Activated gamma-delta T cell treated with anti-CD3 and anti-CD28 coated beads, Interleukin-2, amount 50 U/mL, for 16 hours (primary cell): ENCODE results near the gene BAG1.

ENCODE experiments used
- DNase-seq: peaks from one replicate; pipeline ENCODE4 v3.0.0-alpha.2; 2020; ENCODE audit warnings: low read depth

The BAG1 gene

DNA sequence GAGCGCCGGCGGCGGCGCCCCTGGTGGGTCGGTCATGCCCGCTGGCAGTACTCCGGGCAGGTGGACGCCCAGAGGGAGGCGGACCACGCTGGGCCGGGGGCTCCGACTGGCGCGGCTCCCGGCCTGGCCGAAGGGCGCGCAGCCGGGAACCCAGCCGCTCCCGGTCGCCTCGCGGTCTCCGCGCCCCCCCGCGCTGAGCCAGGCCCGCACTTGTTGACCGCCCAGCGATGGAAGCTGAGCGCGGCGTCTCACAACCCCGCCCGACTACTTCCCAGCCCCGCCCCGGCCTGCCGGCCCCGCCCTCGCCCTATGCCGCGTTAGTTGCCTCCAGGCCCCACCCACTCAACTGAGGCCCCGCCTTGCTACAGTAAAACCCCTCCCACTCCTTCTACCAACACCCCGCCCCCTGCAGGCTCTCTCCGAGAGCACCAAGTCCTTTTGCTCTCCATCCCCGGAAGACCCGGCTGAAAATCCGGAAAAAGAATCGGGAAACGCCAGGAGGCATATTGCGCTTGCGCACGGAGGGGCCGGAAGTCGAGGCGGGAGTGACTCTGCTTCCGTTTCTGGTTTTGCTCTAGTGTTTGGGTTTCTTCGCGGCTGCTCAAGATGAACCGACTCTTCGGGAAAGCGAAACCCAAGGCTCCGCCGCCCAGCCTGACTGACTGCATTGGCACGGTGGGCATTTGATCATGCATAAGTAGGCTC lies at the start of gene BAG1, which contains the start of gene CHMP5:
BAG1 (minus strand) TSS at position 236 of the 705 bp plus-strand sequence.
CHMP5 (plus strand) TSS at position 577 of the 705 bp plus-strand sequence; CDS start at position 607, 30 bp downstream.
- DNase-seq, result peak; percentile 100

DNA sequence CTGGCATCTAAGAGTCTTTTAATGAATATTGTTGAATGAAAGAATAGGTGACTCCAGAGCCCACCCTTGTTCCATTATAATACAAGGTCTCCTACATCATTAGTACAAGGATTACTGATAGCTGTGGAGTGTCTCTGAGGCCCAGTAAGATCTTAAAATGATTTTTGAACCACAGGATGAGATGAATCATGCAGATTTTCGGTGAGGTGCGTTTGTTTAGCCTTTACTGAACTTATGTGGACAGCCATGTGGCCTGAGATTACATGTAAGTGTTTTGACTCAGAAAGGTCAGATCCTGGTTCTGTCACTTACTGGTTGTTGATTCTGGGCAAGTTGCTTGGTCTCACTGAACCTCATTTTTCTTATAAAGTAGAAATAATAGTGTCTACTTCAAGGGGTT lies 47.4 kb upstream of the BAG1 start:
- DNase-seq, result no peak

- DNase-seq, result no peak
Measured at GRCh38 chr9:33310748-33311147, 46.2 kb upstream of the BAG1 start.

DNA sequence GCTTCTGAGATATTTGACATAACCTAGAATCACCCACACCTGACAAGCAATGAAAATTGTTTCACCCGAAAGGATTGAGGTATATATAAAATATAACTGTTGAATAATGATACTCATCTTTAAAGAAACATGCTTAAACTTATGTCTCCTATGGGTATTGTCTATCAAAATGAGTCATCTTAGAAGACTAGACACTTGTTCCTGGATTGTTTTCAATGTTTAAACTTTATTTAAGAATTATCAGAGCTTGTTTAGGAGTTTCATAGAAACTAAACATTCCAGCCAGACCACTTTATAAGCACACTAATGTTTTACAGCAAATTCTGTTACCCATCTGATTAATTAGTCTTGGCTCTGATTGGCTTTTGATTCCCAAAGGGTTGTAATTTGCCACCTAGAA lies 45.4 kb upstream of the BAG1 start:
- no peak for DNase-seq

DNA sequence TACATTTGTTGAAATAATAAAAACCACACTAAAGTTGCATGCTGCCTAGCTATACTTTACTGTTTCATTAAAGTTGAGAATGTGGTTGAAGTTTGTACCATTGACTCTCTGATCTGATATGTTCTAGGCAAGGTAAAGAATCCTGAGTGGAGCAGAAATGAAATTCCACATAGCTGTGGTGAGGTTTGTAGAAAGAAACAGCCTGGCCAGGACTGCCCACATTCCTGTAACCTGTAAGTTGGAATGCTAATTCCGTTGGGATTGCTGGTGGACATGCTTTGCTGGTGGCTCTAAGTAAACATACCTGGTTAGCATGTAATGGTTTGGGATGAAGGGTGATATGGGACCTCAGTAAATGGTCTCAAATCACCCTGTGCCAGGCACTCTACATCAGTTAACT lies 42.6 kb upstream of the BAG1 start:
- no peak for DNase-seq

GRCh38 chr9:33306037-33306436 lies 41.5 kb upstream of the BAG1 start:
- DNase-seq, result no peak

- no peak for DNase-seq
Measured at GRCh38 chr9:33304362-33304761, 39.9 kb upstream of the BAG1 start.

DNA sequence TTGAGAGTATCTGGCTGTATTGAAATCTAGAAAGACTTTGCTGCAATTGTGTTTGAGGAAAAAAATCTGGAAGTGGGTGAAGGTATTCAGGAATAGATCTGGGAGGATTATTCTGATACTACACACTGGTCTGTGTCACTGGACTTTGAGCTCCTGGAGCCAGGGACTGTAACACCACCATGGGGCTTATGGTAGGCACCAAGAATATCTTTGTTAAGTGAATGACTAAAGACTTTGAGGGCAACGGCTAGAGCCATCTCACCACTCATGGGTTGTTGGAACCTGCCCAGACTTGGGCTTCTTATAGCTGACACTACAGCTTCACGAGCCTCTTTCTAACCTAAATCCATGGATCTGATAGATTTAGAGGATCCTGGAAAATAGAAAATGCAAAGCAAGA lies 36.0 kb upstream of the BAG1 start:
- DNase-seq, result no peak

DNA sequence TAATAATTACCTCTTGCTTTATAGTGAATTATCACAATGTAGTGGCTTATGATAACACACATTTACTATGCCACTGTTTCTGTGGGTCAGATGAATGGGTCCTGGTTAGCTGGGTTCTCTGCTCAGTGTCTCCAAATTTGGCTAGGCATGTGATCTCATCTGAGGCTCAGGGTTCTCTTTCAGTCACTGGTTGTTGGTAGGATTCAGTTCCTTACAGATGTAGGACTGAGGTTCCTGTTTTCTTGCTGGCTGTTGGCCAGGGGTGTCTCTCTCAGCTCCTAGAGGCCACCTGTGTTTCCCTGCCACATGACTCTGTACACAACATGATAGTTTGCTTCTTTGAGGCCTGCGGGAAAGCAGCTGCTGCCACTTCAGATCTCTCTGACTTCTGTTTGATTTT lies 32.9 kb upstream of the BAG1 start:
- DNase-seq, result no peak

GRCh38 chr9:33295571-33295970 lies 31.1 kb upstream of the BAG1 start:
- no peak for DNase-seq

DNA sequence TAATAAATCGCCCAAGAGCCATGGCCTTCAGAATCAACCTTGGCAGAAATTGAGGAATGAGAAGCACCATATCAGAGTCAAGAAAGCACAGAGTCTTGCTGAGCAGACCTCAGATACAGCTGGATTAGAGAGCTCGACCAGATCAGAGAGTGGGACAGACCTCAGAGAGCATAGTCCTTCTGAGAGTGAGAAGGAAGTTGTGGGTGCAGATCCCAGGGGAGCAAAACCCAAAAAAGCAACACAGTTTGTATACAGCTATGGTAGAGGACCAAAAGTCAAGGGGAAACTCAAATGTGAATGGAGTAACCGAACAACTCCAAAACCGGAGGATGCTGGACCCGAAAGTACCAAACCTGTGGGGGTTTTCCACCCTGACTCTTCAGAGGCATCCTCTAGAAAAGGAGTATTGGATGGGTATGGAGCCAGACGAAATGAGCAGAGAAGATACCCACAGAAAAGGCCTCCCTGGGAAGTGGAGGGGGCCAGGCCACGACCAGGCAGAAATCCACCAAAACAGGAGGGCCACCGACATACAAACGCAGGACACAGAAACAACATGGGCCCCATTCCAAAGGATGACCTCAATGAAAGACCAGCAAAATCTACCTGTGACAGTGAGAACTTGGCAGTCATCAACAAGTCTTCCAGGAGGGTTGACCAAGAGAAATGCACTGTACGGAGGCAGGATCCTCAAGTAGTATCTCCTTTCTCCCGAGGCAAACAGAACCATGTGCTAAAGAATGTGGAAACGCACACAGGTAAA lies 30.3 kb upstream of the BAG1 start:
- no peak for DNase-seq

GRCh38 chr9:33293782-33294181 lies 29.3 kb upstream of the BAG1 start:
- DNase-seq, result no peak

GRCh38 chr9:33291901-33292300 lies 27.4 kb upstream of the BAG1 start:
- DNase-seq, result no peak

DNA sequence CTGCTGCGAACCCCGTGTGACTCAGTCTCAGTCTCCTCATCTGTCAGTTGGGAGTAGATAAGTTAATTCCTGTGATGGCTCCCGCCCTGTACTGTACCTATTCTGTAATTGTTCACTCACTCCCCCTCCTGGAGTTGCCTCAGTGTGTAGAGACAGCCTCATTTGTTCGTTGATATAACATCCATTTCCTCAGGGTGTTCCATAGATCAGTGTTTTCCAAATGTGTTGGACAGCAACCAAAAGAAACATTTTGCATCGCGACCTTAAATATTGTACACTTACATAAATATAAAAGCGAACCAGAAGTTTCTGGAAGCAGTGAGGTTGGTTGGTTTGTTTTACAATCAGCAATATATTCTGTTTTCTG lies 26.5 kb upstream of the BAG1 start:
- DNase-seq, result no peak

DNA sequence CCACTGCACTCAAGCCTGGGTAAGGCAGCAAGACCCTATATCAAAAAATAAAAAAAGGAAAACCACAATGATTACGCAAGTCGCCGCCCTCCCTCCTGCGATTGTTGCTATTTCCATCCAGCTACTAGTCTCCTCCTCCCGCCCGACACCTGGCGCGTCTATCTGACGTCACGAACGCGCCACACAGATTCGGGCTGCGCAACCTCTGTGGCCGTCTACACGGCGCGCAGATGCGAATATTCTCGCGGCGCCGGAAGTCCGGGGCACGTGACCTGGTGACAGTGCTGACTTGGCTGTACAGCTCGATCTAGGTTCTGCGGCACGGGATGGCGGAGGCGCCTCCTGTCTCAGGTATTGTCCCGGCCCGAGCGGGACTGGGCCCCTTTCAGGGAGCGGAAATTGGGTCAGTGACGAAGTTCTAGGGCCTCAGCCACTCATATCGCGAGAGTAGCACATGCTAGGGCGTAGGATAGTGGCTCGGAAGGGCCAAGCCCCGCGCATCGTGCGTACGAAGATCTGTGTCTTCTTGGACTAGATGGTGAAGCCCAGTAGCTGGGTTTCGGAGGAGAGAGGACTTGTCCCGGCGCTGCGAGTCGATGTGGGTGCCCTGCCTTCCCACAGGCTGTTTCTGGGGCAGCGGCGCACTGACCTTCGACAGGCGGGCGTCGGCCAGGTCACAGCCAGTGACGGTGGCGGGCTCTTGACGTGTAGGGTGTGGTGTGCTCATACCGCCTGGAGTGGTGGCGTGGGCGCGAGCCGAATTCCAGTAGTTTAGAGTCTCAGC lies 25.9 kb upstream of the BAG1 start, which contains the start of gene NFX1:
NFX1 (plus strand) TSS at position 270 of the 784 bp plus-strand sequence; CDS start at position 327, 57 bp downstream.
- DNase-seq, result peak; percentile 97

DNA sequence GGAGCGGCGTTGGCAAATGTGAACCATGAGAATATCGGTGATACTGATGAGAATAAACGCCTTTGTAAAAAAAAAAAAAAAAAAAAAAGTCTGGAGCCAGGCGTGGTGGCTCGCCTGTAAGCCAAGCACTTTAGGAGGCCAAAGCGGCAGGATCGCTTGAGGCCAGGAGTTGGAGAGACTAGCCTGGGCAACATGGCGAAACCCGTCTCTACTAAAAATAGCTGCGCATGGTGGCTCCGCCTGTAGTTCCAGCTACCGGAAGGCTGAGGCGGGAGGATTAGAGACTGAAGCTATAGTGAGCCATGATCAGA lies 25.4 kb upstream of the BAG1 start:
- DNase-seq, result no peak

- DNase-seq, result no peak
Measured at GRCh38 chr9:33289496-33289895, 25.0 kb upstream of the BAG1 start.

GRCh38 chr9:33288828-33289483 lies 24.4 kb upstream of the BAG1 start:
- DNase-seq, result no peak

DNA sequence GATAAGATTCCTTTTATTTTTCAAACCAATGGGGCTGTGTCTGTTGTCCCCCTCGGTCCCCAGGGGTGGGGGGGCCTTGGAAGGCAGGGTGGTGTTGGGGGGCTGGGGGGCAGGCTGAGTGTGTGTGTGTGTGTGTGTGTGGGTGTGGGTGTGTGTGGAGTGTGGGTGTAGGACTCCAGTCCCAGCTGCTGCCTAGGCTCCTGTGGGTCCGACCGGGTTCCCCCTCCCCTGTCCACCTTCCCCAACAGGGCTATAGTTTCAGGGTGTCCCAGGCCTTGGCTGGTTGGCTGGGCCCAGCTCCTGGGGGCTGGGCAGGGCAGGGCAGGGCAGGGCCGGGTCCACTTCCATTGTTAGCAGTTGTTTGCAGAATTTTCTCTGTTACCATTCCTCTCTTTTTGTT lies 23.7 kb upstream of the BAG1 start:
- DNase-seq, result no peak

GRCh38 chr9:33287087-33287490 lies 22.6 kb upstream of the BAG1 start:
- DNase-seq, result peak; percentile 27

- DNase-seq, result no peak
Measured at GRCh38 chr9:33285502-33285901, 21.0 kb upstream of the BAG1 start.

DNA sequence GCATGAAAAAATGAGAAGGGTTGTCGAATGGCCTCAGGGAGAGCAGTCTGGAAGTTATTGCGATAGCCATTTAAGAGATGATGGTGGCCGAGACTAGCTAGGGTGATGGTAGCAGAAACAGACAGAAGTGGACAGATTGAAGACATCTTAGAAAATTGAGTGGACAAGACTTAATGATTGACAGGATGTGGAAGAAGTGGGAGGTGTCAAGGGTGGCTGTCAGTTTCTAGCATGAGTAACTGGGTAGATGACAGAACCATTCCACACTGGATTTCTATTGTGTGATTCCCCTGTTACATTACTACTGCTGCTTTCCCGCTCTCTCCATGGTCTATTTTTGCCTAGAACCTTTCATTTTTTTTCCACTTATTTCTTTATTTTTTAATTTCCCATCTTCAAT lies 13.0 kb upstream of the BAG1 start:
- no peak for DNase-seq
